HG03354 (cell line): ENCODE results near the gene TSPAN1.

Experiments used
- ATAC-seq: cut with Tn5 transposase; IDR thresholded peaks from one replicate; pipeline ENCODE4 v1.9.1; 2021; ENCODE audit warnings: mild to moderate bottlenecking; ENCODE audit not compliant: unreplicated experiment, poor library complexity, severe bottlenecking

The TSPAN1 gene

DNA sequence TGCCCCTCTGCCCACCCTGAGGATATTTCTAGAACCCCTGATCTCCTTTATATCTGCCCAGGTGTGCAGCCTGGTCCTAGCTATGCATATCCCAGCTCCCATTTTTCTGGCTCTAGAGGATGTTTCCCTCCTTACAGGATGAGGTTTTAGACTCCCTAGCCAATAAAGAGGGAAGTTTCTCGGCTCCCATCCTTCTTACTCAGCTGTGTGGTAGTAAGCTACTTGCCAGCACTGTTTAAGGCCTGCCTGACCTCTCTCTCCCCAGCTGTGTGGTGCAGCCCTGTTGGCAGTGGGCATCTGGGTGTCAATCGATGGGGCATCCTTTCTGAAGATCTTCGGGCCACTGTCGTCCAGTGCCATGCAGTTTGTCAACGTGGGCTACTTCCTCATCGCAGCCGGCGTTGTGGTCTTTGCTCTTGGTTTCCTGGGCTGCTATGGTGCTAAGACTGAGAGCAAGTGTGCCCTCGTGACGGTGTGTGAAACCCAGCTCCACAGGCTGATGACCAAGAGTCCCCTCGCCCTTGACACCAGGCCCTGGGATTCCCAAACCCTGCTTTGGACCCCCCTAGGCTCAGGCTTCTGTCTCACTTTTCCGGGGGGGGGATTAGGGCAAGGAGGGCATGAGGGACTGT, 9.2 kb downstream of the TSPAN1 start:
- peak; percentile 56 for ATAC-seq

DNA sequence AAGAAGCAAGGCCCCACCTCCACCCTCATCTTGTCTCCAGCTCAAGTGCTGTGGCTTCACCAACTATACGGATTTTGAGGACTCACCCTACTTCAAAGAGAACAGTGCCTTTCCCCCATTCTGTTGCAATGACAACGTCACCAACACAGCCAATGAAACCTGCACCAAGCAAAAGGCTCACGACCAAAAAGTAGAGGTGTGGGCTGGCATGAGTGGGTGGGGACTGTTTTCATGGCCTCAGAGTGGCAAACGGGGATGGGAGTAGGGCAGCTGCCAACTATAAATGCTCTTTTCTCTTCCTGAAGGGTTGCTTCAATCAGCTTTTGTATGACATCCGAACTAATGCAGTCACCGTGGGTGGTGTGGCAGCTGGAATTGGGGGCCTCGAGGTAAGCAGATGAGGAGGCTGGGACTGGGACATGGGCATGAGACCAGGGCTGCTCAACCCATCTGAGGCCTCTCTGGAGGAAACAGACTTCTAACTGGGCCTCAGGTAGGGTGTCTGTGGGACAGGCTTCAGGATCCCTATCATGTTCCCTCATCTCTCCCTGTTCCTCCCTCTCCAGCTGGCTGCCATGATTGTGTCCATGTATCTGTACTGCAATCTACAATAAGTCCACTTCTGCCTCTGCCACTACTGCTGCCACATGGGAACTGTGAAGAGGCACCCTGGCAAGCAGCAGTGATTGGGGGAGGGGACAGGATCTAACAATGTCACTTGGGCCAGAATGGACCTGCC, 10.2 kb downstream of the TSPAN1 start:
- no peak for ATAC-seq

DNA sequence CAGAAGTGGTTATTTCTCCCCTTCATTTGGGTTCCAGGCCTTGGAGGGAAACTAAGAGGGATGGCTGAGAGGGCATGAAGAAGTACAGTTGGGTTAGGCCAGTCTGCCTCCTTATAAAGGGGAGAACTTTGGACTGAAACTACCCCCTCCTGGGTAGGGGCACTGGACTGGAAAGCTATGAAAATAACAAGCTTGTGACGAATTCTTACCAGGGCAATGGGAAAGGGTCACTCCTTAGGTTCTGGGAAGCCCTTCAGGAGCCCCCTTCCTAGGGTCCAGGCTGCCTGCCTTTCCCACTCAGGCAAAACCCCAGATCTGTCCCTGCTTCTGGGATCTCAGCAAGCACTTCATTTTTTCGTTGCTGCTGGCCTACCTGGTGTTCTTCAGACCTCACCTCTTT, 11.2 kb downstream of the TSPAN1 start:
- no peak for ATAC-seq

DNA sequence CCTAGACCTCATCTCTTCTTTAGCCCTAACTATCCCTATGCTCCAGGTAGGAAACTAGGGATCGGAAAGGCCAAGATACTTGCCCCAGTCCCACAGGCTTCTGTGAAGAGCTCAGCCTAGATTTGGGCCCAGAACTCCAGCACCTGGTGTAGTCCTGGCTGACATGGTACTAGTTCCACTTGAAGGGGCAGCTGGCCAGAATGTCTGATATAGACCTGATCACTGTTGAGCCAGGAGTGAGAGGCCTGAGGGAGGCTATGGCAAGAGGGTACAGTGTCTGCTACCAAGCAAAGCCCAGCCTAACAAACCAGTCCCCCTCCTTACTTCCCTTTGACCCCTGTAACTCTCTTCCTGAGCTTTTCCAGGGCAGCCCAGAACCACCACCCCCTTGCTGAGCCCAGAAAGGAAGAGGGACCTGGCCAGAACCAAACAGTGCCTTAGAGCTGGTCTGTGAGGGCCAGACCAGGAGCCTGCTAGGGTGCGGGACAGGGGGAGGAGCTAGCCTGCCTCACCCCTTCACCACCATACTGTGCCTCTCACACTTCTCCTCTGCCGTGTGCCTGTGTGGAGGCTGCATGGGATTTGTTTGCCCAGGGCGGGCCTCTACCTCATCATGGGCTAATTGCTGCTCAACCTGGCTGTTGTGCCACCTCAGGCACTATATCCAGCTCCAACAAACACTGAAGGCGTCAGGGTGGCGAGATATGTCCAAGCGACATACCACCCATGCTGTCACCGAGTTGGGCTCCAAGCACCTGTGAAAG, 12.4 kb downstream of the TSPAN1 start:
- no peak for ATAC-seq

DNA sequence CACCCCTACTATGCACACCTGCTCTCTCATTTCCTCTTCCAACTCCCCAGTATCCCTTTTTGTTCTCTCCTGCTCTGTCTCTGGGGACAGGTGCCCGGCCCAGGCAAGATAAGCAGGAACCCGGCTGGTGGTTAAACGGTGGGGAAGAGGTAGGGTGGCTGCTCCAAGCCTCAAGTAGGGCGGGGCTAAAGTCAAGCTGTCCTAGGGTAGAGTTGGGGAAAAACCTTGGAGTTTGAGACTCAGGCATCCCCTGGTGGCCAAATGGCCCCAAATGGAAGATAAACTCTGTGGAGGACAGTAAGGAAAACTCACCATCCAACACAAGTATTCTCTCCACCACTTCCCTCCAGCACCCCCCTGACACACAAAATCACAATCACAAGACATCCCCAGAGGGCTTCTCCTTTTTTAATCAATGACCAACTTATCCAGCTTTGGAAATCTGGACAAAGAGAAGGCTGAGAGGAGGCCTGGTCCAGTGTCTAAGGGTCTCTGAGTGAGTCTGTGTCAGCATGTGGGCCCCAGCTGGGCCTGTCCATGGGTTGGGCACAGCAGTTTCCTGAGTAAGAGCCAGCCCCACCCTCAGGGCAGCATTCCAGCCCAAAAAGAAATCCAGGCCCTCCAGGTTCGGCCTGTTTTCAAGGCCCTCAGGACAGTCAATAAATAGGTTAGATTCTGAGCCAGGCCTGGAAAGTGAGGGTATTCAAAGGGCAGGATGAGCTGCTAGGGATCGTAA, 13.6 kb downstream of the TSPAN1 start:
- no peak for ATAC-seq

DNA sequence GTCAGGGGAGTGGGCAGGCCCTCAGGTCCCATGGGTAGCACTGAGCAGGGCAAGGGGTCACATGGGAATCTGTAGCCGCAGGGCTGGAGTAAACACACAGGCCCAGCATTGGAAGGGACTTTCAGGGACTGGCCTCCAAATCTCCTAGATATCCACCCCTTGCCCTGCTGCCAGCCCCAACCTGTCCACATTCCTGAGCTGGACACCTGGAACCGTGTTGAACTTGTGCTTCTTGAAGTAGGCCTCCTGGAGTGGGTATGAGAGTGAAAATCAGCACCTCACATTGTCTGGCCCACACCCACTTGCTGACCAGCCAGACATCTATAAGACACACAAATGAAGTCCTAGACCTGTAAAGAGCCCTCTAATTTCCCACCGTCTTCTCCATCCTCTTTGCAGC, 15.7 kb downstream of the TSPAN1 start:
- no peak for ATAC-seq

DNA sequence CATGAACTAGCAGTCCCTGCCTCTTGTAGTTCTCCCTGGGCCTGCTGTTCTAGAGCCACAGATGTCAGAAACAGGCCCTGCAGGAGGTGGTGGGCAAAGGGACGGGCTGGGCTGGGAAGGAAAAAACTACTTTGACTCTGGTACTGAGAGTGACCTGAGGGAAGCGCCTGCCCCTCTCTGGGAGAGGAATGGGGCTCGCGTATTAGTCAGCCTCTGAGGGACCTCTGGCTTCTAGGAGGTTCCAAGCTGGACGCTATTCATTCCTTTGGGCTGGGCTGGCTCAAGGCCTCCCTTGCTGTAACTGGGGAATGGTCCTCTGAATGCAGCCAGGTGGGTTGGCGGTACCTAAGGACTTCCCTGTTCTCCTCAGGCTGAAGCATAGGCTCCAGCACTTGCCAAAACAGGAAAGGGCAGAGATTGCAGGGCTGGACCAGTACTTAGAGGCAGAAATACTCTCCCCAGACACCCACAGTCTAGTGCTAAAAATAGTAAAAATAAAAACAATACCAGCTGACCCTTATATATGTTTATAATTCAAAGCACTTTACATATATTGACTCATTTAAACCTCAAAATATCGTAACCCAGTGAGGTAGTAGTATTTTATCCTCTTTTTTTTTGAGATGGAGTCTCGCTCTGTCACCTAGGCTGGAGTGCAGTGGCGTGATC, 16.3 kb downstream of the TSPAN1 start:
- no peak for ATAC-seq

DNA sequence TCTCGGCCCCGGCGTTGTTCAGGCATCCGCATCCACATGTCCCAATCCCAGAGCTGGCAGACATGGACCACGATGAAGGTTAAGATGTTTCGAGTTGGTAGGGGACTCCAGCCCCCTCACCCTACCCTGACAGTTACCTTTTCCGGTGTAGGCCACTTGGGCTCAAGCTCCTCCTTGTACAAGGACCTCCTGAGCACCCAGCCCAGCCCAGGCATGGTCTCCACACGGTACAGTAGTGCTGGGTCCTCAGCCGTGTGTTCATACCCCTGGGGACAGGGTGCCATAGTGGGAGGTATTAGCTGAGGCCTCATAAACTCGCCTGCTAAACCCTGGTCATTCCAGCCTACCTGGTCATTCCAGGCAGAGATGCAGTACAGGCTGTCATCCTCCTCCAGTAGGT, 17.3 kb downstream of the TSPAN1 start:
- ATAC-seq: no peak

DNA sequence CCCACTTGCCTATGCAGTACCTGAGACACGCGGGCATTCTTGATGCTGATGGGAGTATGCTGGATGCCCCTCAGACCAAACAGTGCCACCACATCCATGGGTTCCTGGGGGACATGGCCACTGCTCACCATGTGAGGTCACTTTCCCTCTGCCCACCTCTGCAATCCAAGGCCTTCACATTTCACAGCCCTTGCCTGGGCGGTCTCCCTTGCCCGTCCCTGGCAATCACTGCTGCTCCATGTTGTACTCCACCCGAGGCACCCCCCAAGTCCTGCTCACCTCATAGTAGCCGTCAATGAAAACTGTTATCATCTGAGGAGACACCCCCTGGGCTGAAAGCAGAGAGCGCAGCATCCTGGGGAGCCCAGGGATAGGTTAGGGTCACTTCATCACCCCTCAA, 18.4 kb downstream of the TSPAN1 start:
- no peak for ATAC-seq

DNA sequence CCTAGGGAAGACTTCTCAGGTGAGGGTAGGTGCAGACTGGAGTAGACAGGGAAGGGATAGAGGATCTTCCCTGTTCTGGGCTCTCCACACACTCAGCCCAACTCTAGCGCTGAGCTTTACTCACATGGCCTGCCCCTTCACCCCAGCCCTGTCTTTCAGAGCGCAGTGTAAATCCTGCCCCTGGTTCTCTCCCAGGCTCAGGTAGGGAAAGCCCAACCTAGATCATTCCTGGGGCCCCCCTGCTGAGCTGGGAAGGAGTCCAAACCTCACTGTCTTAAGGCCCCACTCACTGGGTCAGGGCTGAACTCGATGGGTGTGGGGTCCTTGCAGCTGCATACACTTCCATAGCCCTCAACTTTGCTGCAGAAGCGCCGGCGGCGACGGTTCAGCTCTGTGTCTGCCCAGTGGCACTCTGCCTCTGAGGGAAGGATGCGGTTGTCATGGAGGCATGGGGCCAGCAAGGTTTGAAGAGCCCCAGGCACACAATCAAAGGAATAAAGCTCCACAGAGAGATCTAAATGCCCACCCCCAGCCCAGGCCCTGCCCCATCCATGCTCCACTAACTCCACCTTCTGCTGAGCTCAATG, 19.2 kb downstream of the TSPAN1 start:
- ATAC-seq: no peak

DNA sequence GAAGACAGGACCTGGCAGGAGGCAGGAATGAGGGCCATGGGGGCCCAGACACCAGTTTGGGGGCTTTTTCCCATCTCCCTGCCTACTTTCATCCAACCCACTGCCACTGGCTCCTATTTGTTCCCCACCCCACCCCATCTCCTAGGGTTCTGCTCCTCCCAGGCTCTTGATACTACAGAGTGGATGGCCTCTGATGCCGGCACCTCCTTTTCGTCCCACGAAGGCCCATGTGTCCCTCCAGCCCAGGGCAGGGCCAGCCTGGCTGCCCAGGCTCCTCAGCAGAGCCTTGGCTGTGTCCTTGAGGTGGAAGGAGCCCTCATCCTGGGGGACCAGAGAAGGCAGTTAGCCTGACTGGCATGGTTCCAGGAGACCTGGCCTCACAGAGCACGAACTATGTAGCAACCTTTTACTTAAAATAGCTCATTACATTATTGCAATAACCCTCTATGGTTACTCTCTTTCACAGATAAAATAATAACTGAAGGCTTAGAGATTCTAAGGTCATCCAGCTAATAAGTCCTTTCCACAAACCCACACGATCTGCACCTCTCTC, 19.8 kb downstream of the TSPAN1 start:
- no peak for ATAC-seq

DNA sequence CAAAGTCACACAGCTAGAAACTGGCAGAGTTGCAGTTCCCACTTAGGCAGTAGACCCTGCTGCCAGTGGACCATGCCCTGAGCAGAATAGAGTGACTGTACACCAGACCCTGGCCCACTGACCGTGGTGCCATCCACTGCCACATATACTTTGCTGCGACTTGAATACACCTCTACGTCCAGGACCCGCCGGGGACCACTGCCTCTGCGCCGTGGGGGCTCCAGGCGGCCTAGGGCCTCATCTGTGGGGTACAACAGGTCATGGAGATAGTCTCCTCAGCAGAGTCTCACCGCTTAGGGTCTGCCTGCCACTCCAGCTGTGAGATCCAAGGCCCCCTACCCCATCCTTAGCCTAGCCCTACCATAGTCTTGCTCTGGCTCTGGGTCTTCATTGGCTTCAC, 21.7 kb downstream of the TSPAN1 start:
- no peak for ATAC-seq

DNA sequence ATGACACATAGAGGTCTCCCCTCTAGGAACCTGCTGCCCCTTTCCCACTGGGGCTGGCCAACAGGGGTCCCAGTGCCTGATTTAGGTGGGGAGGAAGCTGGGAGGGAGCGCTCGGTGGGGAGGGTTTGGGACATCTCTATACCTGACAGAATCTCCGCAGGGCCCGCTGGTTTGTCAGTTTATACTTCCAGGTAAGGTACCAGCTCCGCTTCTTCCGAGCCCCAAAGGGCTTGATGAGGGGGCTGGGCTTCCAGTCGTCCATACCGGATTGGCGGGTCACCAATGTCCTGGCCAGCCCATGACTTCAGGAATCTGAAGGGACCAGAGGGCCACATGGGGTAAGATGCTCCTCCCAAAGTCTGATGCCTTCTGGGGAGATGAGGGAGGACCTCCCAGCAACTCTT, 22.7 kb downstream of the TSPAN1 start:
- ATAC-seq: no peak

DNA sequence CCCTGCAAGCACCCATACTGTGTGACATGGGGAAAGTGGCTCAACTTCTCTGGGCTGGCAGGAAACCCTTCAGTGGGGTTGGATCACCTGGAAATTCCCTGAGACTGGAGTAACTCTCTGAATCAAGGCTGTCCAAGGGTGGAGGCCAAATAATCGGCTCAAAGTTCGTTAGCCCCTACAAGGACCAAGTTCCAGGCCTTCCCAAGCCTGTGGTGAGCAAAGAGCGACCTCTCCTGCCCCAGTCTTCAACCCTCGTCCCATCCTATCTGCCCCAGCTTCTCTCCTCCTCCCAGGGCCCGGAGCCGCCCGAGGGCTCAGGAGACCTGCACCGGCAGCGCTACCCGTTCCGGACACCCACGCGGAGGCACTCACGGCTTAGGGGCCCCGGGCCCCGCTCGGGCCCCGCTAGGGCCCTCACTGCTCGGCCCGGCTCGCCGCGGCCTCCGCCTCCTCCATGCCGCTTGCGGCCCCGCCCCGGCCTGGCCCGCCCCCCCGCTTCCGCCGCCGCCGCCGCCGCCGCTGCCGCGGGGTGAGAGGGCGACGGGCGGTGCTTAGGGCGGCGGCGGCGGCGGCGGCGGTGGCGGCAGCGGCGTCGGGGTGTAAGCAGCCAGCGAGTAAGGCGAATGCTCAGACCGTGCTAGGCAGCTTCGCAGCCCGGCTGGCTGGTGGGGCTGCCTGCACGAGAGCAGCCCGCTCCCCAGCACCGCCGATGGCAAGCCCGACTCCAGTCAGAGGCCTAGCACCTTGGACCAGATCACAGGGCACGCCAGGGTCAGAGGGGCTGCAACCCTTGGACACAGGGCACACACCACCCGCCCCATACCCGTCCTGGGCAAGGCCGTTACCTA, 23.3 kb downstream of the TSPAN1 start, which contains the start of gene POMGNT1:
Gene POMGNT1, minus strand, starts transcription at position 471 of the 848 bp plus-strand sequence. CDS start 613 bp downstream, outside the sequence.
- ATAC-seq: peak; percentile 86

DNA sequence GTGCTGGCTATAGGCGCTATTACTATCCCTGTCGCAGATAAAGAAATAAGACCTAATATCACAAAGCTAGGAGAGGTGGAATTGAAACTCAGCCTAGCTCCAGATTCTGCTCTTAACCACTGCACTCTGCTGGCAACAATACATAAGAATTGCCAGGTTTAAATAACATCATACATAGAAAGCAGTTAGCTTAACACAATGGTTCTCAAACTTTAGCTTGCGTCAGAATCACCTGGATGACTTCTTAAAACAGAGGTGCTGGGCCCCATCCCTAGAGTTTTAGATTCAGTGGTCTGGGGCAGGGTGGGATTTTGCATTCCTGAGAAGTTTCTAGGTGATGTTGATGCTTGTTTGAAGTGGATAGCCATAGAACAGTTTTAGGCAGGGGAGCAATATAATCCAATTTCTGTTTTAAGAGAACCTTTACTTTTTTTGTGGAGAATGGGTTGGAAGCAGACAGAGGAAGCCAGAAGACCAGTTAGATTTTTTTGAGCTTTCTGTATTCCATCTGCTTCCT, 24.4 kb downstream of the TSPAN1 start:
- no peak for ATAC-seq

DNA sequence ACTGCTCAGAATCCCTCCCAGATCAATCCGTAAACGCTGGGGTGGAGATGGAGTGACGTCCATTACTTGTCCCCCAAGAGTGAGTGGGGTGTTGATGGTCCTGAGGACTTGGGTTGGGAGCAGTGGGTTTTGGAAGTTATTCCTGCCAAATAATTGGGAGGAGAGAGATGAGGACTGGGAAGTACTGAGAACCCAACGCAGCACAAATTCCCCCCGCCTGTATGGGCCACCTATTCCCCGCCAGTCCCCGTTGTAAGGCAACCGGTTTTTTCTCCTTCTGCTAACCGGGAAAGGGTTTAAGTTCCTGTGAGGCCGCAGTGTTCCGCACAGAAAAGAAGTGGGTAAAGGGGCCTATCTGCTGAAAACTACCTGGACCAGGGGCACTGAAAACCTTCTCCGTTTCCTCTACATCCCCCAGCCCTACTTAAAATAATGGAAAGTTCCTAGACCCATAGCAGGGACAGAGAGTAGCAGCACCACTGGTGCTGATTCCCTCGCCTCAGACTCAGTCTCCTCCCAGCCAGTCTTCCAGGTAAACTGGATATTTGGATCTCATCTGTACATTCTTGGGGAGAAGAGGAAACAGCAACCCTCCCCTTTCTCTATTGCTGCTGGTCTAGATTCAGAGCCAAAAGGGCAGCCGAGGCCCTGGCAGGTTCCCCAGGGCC, 29.0 kb downstream of the TSPAN1 start:
- no peak for ATAC-seq

DNA sequence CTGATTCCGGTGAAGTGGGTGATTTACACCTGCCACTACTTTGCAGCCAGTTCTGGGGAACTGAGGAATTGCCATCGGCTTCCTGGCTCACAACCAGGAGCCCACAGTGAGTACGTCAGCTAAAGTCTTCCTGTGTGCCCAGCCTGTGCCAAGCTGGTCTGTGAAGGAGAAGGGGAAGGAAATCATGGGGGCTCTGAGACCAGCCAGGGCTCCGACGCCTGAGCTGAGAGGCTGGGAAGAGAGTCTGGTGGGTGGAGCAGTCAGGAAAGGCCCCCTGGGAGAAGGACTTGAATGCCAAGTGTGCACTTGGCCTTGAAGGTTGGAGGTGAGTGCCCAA, 29.5 kb downstream of the TSPAN1 start:
- ATAC-seq: no peak

DNA sequence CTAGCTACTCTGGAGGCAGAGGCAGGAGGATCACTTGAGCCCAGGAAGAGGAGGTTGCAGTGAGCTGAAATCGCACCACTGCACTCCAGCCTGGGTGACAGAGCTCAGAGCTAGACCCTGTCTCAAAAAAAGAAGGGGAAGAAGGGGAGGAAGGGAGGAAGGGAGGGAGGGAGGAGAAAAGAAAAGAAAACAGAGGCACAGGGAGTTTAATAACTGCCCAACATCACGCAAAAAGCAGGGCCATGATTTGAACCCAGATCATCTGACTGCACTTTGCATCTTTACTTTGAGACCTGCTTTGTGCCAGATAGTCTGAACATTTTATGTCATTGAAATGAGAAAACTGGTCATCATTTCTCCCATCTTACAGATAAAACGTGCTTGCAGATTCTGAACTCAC, 30.3 kb downstream of the TSPAN1 start:
- ATAC-seq: no peak
